ENCODE data around the gene B4GALT4. TPM values are rescaled to one million over a fixed set of nuclear protein-coding genes. Genes with fewer than 3 reads are reported as not detected.

Gene B4GALT4
- total RNA-seq, 1 experiment from 2014 or later = 46.5 TPM

- Histone ChIP-seq H2BK12ac (ENCODE audit: insufficient read length, low read depth, low read length) (no peak overlapping the region), H3K79me1 (ENCODE audit: insufficient read depth, low read depth, low read length, poor library complexity, severe bottlenecking) (no peaks in the 10 kb centered on the region), H2BK20ac (ENCODE audit: low read depth, low read length, poor library complexity, severe bottlenecking) (no peak overlapping the region), H2BK5ac (ENCODE audit: insufficient read length, low read length) (no peak overlapping the region), H3K14ac (ENCODE audit: insufficient read depth, low read length) (no peak overlapping the region), H4K20me1 (ENCODE audit: control insufficient read depth, insufficient read depth, insufficient read length) (no peaks in the 10 kb centered on the region), H3K4ac (ENCODE audit: low read depth, low read length) (no peak overlapping the region), H3T11ph (ENCODE audit: low read length) (no peak overlapping the region), H2BK15ac (ENCODE audit: low read depth, low read length) (no peak overlapping the region), H3K9me3 (ENCODE audit: control insufficient read depth, low read depth, low read length) (no peaks in the 10 kb centered on the region), H4K91ac (ENCODE audit: insufficient read length, low read depth, low read length) (no peak overlapping the region), H2AK5ac (ENCODE audit: insufficient read length, low read length) (no peak overlapping the region), H3K4me1 (ENCODE audit: insufficient read depth, low read length) (0 out of 2 replicates have a peak, but pooled peaks cover 1% of the 10 kb centered on the region), H3K56ac (ENCODE audit: insufficient read length, low read depth, low read length) (no peak overlapping the region), H4K8ac (replicated peaks; ENCODE audit: insufficient read length, low read depth, low read length) (no peak overlapping the region), H3K23me2 (ENCODE audit: insufficient read length, low read depth, low read length, poor library complexity, severe bottlenecking) (peaks cover 1% of the 10 kb centered on the region), H2AFZ (ENCODE audit: low read length) (no peak overlapping the region), H3K23ac (ENCODE audit: insufficient read length, low read depth, low read length) (no peak overlapping the region), H4K5ac (ENCODE audit: insufficient read length, low read depth, low read length) (no peak overlapping the region), H3K27ac (ENCODE audit: insufficient read length, low read depth, low read length) (no peak overlapping the region), H3K79me2 (ENCODE audit: insufficient read depth, low read length) (no peaks in the 10 kb centered on the region), H2BK120ac (ENCODE audit: low read depth, low read length, poor library complexity, severe bottlenecking) (no peak overlapping the region), H3K27me3 (ENCODE audit: insufficient read depth, low read length) (no peaks in the 10 kb centered on the region), H3K4me2 (ENCODE audit: insufficient read depth, insufficient read length, low read length) (no peak overlapping the region), H3K9ac (ENCODE audit: extremely low read depth, insufficient read length, low read length) (no peak overlapping the region), H3K18ac (ENCODE audit: insufficient read length, low read depth, low read length) (no peak overlapping the region)
- peaks cover 24% of the 10 kb centered on the region for H3K27me3 Mint-ChIP-seq (ENCODE audit: low read depth)
- WGBS (ENCODE audit: extremely low coverage, insufficient read length, low lambda C conversion rate) = no CpG with 5 or more reads among the region's 3 CpGs
- peaks cover 6 to 19% of the 10 kb centered on the region in 2 experiments for H3K9me3 Mint-ChIP-seq
- TF ChIP-seq CTCF (conservative IDR thresholded peaks at IDR 0.05) = no peak
- no peak overlapping the region for H3K27ac Mint-ChIP-seq
- no peak for DNase-seq
- no peak overlapping the region for H3K4me3 Mint-ChIP-seq
- H3K4me1 Mint-ChIP-seq = peaks cover 10 to 11% of the 10 kb centered on the region in 2 experiments
- peaks cover 0 to 6% (median 4%) of the 10 kb centered on the region in 3 experiments; a peak in 5 of 7 replicates for H3K36me3 Mint-ChIP-seq (ENCODE audit: insufficient read depth in 1 of 3, low read depth in 3 of 3)
These were observed 48.2 kb upstream of the B4GALT4 start for GRCh38 chr3:119288669-119289403.
